ENCODE results near the gene TIMM50. TPM values are rescaled to one million over a fixed set of nuclear protein-coding genes. Genes with fewer than 3 reads are reported as not detected.
A peak's percentile ranks its signal among the peaks of the same experiment; 100 is the strongest.

Gene TIMM50
- total RNA-seq, 3 donors from 2014 or later = 52.6 to 57.9 (median 57.7) TPM

GRCh38 chr19:39539518-39540332 is 59.1 kb downstream of the TIMM50 start, which contains the start of gene EID2:
EID2 (minus strand) TSS chr19:39540161; CDS start chr19:39540079, 82 bp downstream.
- intact Hi-C loops (cut with DNase I, micrococcal nuclease) = loop anchor here in 1 of 2 donors (2.0 kb wide), 1 partner anchor 99 kb away; no protein-coding TSS in a partner anchor
- DNase-seq (peak; percentile 94 to 96 (median 96)), ATAC-seq (peak; percentile 100)
- peak within 1 kb of the TSS; percentile 86 for H3K4me3 ChIP-seq
- H3K9me3 ChIP-seq = no peaks in the 10 kb centered on the region
- no peaks in the 10 kb centered on the region for H3K36me3 ChIP-seq (ENCODE audit: low read depth)
- H3K4me1 ChIP-seq (ENCODE audit: low read depth) = peaks cover 8% of the 10 kb centered on the region
- peak; percentile 97 for TF ChIP-seq CTCF (IDR thresholded peaks at IDR 0.05)

- ATAC-seq = no peak
- H3K4me3 ChIP-seq = peak overlapping the region; percentile 86
- no peak for TF ChIP-seq CTCF (IDR thresholded peaks at IDR 0.05)
- H3K36me3 ChIP-seq (ENCODE audit: low read depth) = no peaks in the 10 kb centered on the region
- DNase-seq = no peak
- intact Hi-C loops (cut with DNase I, micrococcal nuclease) = loop anchor here in 1 of 2 donors (2.0 kb wide), 1 partner anchor 100 kb away; no protein-coding TSS in a partner anchor
- H3K4me1 ChIP-seq (ENCODE audit: low read depth) = peaks cover 8% of the 10 kb centered on the region
- no peaks in the 10 kb centered on the region for H3K9me3 ChIP-seq
Observed at GRCh38 chr19:39540333-39540673, 59.7 kb downstream of the TIMM50 start.

Other genes with a start within 250 kb of the TIMM50 start
- not detected for gene IFNL3, start 235.8 kb upstream of the TIMM50 start, total RNA-seq
- gene IFNL4, start 232.0 kb upstream of the TIMM50 start, total RNA-seq = not detected
- gene IFNL2, start 212.4 kb upstream of the TIMM50 start, total RNA-seq = not detected
- not detected for gene IFNL1, start 184.4 kb upstream of the TIMM50 start, total RNA-seq
- gene LRFN1, start 160.0 kb upstream of the TIMM50 start, total RNA-seq = 1 to 10 TPM in 1 of 3 donors, under 1 TPM in 2; 0.34 to 2.3 (median 0.52) TPM
- 10 to 100 TPM; 10.3 to 23.8 (median 14.1) TPM for gene GMFG, start 144.8 kb upstream of the TIMM50 start, total RNA-seq
- gene SAMD4B, start 138.4 kb upstream of the TIMM50 start, total RNA-seq = 10 to 100 TPM; 55.1 to 91.5 (median 67.4) TPM
- 10 to 100 TPM; 28.1 to 44.8 (median 32.3) TPM for gene PAF1, start 89.7 kb upstream of the TIMM50 start, total RNA-seq
- 10 to 100 TPM; 28.4 to 31.2 (median 28.8) TPM for gene MED29, start 89.5 kb upstream of the TIMM50 start, total RNA-seq
- 100 to 1,000 TPM; 200 to 236 (median 235) TPM for gene ZFP36, start 74.0 kb upstream of the TIMM50 start, total RNA-seq
- 10 to 100 TPM in 2 of 3 donors, 1 to 10 TPM in 1; 6.5 to 26.7 (median 17.9) TPM for gene PLEKHG2, start 68.2 kb upstream of the TIMM50 start, total RNA-seq
- 1,000 to 10,000 TPM; 1,270 to 1,804 (median 1,507) TPM for gene RPS16, start 44.9 kb upstream of the TIMM50 start, total RNA-seq
- 100 to 1,000 TPM; 101 to 122 (median 102) TPM for gene SUPT5H, start 35.3 kb upstream of the TIMM50 start, total RNA-seq
- gene DLL3, start 18.1 kb downstream of the TIMM50 start, total RNA-seq = not detected
- gene SELENOV, start 34.3 kb downstream of the TIMM50 start, total RNA-seq = not detected
- gene EID2B, start 52.0 kb downstream of the TIMM50 start, total RNA-seq = 1 to 10 TPM in 1 of 3 donors, under 1 TPM in 2; 0.20 to 4.2 (median 0.72) TPM
- 10 to 100 TPM in 1 of 3 donors, 1 to 10 TPM in 2; 7.0 to 14.7 (median 9.6) TPM for gene EID2, start 59.3 kb downstream of the TIMM50 start, total RNA-seq
- gene LGALS13, start 121.7 kb downstream of the TIMM50 start, total RNA-seq = not detected
- gene LGALS16, start 175.1 kb downstream of the TIMM50 start, total RNA-seq = not detected
- not detected for gene LGALS14, start 223.6 kb downstream of the TIMM50 start, total RNA-seq